ENCODE measurements around the gene ANKRD66. TPM values are rescaled to one million over a fixed set of nuclear protein-coding genes. Genes with fewer than 3 reads are reported as not detected.

Gene ANKRD66
- total RNA-seq, 1 experiment from 2014 or later, result not detected

DNA sequence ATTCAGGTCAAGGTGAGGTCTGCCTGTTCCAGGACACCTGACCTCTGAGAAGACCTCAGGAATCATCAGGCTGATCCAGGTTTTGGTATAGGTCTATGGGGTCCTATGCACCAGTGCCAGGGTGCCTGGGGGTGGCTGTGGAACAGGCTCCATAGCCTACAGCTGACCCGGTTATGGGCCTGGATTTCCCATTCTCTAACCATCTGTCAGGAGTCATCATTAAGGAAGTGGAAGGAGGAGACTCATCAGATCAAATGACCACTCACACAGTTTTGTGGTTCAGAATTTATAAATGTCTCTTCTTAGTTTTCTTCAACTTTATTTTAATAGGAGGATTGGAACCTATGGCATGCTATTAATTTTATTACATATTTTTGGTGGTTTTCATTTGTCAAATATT, 26.3 kb upstream of the ANKRD66 start:
- TF ChIP-seq ZNF274 (IDR thresholded peaks at IDR 0.05; ENCODE audit: low read depth, low read length) (no peak), SP1 (IDR thresholded peaks at IDR 0.05; ENCODE audit: low read depth) (no peak), SRF (IDR thresholded peaks at IDR 0.05; ENCODE audit: low read depth) (no peak), EZH2 (IDR thresholded peaks at IDR 0.05) (no peak), POLR2AphosphoS5 (IDR thresholded peaks at IDR 0.05; ENCODE audit: low read depth, low read length) (no peak), FOSL1 (IDR thresholded peaks at IDR 0.05; ENCODE audit: low read depth) (no peak), EZH2phosphoT487 (IDR thresholded peaks at IDR 0.05; ENCODE audit: borderline replicate concordance) (no peak), SIN3A (IDR thresholded peaks at IDR 0.05; ENCODE audit: low read depth) (no peak), POLR2A (IDR thresholded peaks at IDR 0.05; ENCODE audit: borderline replicate concordance, extremely low read depth, insufficient read depth, insufficient read length) (no peak), EGR1 (IDR thresholded peaks at IDR 0.05; ENCODE audit: low read depth) (no peak), CBX3 (IDR thresholded peaks at IDR 0.05; ENCODE audit: low read depth) (no peak)
- TF ChIP-seq, protein P1, sequence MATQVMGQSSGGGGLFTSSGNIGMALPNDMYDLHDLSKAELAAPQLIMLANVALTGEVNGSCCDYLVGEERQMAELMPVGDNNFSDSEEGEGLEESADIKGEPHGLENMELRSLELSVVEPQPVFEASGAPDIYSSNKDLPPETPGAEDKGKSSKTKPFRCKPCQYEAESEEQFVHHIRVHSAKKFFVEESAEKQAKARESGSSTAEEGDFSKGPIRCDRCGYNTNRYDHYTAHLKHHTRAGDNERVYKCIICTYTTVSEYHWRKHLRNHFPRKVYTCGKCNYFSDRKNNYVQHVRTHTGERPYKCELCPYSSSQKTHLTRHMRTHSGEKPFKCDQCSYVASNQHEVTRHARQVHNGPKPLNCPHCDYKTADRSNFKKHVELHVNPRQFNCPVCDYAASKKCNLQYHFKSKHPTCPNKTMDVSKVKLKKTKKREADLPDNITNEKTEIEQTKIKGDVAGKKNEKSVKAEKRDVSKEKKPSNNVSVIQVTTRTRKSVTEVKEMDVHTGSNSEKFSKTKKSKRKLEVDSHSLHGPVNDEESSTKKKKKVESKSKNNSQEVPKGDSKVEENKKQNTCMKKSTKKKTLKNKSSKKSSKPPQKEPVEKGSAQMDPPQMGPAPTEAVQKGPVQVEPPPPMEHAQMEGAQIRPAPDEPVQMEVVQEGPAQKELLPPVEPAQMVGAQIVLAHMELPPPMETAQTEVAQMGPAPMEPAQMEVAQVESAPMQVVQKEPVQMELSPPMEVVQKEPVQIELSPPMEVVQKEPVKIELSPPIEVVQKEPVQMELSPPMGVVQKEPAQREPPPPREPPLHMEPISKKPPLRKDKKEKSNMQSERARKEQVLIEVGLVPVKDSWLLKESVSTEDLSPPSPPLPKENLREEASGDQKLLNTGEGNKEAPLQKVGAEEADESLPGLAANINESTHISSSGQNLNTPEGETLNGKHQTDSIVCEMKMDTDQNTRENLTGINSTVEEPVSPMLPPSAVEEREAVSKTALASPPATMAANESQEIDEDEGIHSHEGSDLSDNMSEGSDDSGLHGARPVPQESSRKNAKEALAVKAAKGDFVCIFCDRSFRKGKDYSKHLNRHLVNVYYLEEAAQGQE (IDR thresholded peaks at IDR 0.05; ENCODE audit: low read depth), result no peak
- TF ChIP-seq, protein P2, sequence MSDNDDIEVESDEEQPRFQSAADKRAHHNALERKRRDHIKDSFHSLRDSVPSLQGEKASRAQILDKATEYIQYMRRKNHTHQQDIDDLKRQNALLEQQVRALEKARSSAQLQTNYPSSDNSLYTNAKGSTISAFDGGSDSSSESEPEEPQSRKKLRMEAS (IDR thresholded peaks at IDR 0.05), result no peak
- TF ChIP-seq, protein P3, sequence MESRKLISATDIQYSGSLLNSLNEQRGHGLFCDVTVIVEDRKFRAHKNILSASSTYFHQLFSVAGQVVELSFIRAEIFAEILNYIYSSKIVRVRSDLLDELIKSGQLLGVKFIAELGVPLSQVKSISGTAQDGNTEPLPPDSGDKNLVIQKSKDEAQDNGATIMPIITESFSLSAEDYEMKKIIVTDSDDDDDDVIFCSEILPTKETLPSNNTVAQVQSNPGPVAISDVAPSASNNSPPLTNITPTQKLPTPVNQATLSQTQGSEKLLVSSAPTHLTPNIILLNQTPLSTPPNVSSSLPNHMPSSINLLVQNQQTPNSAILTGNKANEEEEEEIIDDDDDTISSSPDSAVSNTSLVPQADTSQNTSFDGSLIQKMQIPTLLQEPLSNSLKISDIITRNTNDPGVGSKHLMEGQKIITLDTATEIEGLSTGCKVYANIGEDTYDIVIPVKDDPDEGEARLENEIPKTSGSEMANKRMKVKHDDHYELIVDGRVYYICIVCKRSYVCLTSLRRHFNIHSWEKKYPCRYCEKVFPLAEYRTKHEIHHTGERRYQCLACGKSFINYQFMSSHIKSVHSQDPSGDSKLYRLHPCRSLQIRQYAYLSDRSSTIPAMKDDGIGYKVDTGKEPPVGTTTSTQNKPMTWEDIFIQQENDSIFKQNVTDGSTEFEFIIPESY (IDR thresholded peaks at IDR 0.05; ENCODE audit: extremely low read depth, insufficient replicate concordance, low read length), result no peak
- TF ChIP-seq, protein P4, sequence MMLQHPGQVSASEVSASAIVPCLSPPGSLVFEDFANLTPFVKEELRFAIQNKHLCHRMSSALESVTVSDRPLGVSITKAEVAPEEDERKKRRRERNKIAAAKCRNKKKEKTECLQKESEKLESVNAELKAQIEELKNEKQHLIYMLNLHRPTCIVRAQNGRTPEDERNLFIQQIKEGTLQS (IDR thresholded peaks at IDR 0.05), result no peak
- H3K4me1 ChIP-seq (ENCODE audit: control insufficient read depth in 1 of 2, insufficient read depth in 2 of 2, low read length in 2 of 2), result peaks cover 2 to 25% of the 10 kb centered on the region in 2 experiments; a peak in 3 of 4 replicates
- H3K4me2 ChIP-seq (ENCODE audit: low read length), result no peak overlapping the region
- BruUV-seq (replicated peaks), result no TSS peak
- no peaks in the 10 kb centered on the region for H3K36me3 ChIP-seq (ENCODE audit: control insufficient read depth in 1 of 2, insufficient read depth in 2 of 2, low read length in 2 of 2)
- RAD21 ChIA-PET (ENCODE audit: low non-redundant PET in 1 of 2, low total read pairs in 2 of 2, uncharacterized antibody in 2 of 2, unreplicated experiment in 2 of 2), result no interaction called here
- POLR2A ChIA-PET, result no interaction called here
- intact Hi-C loops (cut with micrococcal nuclease), result no loop called here
- H3K9ac ChIP-seq (ENCODE audit: low read length), result no peak overlapping the region
- H3K9me2 ChIP-seq (ENCODE audit: insufficient read depth), result no peaks in the 10 kb centered on the region
- H2AFZ ChIP-seq (ENCODE audit: low read depth, low read length, poor library complexity, severe bottlenecking), result no peak overlapping the region
- no peak overlapping the region for H3K4me3 ChIP-seq (replicated peaks in 1 of 2; ENCODE audit: low read depth in 1 of 2, low read length in 2 of 2)
- H3K27me3 ChIP-seq (ENCODE audit: insufficient read depth, low read length), result no peaks in the 10 kb centered on the region
- ATAC-seq (no peak), DNase-seq (ENCODE audit: low read depth, low spot score) (no peak)
- H3K9me3 ChIP-seq (ENCODE audit: control insufficient read depth in 1 of 2, insufficient read depth in 1 of 2, low read depth in 1 of 2, low read length in 2 of 2), result no peaks in the 10 kb centered on the region
- no peak overlapping the region for H3K27ac ChIP-seq (ENCODE audit: low read depth, low read length)
- no peaks in the 10 kb centered on the region for H3K79me2 ChIP-seq (ENCODE audit: insufficient read depth, low read length)
- CTCF ChIA-PET, result no interaction called here
- no peaks in the 10 kb centered on the region for H4K20me1 ChIP-seq (ENCODE audit: insufficient read depth)
